CD4-positive, alpha-beta T cell treated with Interleukin-6 at 100 ng/mL for 8 hours (primary cell): ENCODE data around the gene B4GALNT2.

Experiments
- DNase-seq: peaks from one replicate; pipeline ENCODE4 v3.0.0-alpha.2; 2020; ENCODE audit warnings: mixed read lengths, low spot score

Gene B4GALNT2

DNA sequence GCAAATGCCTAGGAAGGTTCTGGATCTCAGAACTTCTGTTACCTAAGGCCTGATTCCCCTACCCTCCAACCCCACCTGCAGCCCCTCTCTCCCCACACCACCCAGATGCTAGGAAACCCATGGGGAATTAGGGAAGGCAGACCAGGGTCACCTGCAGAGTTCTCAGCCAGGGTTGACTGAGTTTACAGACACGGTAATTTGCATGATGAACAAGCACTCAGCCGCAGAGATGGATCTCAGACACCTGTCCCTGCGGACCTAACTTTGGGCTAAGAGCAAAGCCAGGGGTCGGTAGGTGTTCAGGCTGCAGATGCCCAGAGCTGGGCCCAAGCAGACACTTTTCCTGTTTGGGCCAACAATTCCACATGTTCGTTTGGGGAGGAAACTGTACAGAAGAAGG is 80.8 kb downstream of the B4GALNT2 start:
- DNase-seq: no peak

DNA sequence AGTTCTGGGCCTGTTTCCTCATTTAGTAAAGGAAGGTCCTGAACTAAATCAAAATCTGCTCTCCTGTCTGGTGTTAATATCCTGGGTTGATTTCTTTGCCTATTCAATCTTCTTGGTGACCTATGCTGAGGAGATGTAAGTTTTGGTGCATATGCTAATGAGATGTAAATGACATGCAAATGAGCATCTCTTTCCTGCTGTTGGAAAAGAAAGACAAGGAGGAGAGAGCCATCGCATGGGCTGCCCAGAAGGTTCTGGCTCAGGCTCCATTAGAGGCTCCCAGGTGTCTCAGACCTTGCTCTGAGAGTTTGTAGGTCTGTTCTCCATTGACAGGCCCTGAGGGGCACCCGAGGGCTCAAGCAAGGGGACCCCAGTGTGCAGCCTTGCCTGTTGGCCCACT is 81.3 kb downstream of the B4GALNT2 start:
- DNase-seq: no peak

GRCh38 chr17:49214676-49215360 is 82.2 kb downstream of the B4GALNT2 start:
- no peak for DNase-seq

- DNase-seq: no peak
These were observed 83.9 kb downstream of the B4GALNT2 start for GRCh38 chr17:49216482-49216881.

DNA sequence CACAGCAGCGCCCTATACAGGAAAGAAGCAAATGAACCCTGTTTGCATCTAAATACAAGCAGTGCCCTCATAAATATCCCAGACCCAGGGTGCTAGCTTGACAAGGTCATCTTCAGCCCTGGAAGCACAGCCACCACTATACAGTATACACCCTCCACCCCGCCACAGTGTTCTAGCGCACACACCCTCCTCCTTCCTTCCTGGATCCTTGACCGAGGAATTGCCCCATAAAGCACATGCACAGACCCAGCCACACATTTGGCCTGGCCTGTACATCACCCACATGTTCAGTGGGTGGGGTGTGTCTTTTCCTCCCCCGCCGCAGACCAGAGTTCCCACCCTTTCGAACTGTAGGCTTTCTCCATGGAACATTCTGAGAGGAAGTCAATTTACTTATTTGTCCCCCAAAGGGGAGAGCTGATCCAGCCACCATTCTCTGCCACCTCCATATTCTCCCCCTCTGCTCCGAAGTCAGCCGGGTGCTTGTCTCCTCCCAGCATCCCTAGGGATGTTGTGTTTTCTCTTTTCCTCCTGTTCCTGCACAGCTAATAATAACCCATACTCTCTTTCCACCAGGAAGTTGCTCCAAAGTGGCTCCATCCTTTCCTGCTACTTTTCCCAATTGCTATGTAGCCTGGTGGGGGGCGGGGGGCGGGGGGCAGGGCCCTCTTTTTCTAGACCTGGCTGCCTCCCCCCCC is 84.5 kb downstream of the B4GALNT2 start:
- no peak for DNase-seq

DNA sequence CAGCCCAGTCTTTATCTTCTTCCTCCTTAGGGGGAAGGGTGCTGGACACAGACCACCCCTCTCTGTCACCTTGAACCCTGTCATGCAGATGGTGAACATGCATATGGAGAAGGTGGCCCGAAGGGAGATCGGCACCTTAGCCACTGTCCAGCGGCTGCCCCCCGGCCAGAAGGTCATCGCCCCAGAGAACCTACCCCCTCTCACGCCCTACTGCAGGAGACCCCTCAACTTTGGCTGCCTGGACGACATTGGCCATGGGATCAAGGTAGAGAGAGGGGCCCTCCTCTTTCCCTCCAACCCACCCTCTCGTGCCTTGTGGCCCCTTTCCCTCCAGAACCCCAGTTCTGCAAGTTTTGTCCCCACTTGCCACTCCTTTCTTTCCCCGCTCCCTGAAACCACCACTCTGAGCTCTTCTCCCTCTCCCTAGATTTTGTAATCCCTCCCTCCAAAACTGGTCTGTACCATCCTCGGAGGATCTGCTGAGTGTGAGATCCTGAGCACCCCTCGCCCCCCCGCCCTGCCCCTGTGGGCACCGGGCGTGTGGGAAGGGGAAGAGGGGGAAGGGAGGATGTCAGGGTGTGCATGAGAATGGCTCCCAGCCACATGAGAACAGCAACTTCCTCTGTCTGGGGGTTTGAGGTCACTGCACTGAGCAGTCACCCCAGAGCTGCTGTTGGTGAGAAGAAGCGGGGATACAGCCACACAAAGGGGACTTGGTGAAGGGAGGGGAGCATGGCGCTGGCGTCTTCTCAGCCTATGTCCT is 85.3 kb downstream of the B4GALNT2 start:
- DNase-seq: peak; percentile 82

GRCh38 chr17:49218941-49219913 is 86.7 kb downstream of the B4GALNT2 start:
- DNase-seq: peak; percentile 46

DNA sequence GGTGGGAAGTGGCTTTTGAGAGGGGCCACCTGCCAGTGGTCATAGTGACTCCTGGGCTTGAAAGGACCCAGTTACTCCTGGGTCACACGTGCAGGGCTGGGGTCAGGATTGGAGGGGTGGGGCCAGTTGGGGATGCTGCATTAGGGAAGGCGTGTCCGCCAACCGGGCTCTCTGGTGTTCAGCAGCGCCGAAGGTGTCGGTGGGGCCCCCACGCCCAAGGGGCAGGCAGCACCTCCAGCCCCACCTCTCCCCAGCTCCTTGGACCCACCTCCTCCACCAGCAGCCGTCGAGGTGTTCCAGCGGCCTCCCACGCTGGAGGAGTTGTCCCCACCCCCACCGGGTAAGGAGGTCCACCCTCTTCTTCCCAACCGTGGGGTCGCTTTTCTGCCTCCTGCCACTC is 87.4 kb downstream of the B4GALNT2 start:
- no peak for DNase-seq

GRCh38 chr17:49223168-49223516 is 90.6 kb downstream of the B4GALNT2 start:
- DNase-seq: no peak

GRCh38 chr17:49223517-49224197 is 91.1 kb downstream of the B4GALNT2 start:
- DNase-seq: peak; percentile 55

GRCh38 chr17:49224198-49224996 is 91.8 kb downstream of the B4GALNT2 start:
- peak; percentile 47 for DNase-seq

DNA sequence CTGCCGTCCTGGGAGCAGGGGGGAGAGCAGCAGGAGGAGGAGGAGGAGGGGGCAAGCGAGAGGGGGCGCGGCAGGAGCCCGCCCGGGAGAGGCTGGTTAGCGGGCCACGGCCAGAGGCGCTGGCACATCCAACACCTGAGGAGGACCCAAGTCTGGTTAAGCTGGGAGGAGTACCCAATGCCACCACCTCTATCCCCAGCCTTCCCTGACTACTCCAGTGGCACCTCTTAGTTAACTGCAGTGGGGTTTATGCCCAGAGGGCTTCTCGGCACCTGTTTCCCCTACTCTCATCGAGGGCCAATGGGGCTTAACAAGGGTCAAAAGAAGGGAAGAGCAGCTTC is 92.4 kb downstream of the B4GALNT2 start:
- no peak for DNase-seq

- DNase-seq: no peak
These were observed 93.1 kb downstream of the B4GALNT2 start for GRCh38 chr17:49225554-49226236.
